ENCODE results near the gene FAM228B. TPM values are rescaled to one million over a fixed set of nuclear protein-coding genes. Genes with fewer than 3 reads are reported as not detected.
"Not testable (repeated sequence)": the region's sequence is repeated elsewhere in the genome, so short reads cannot be mapped to it uniquely, and the experiment has no call there.

The FAM228B gene
- total RNA-seq, 4 donors from 2014 or later: 22.6 to 41.4 (median 33.8) TPM

- intact Hi-C loops (cut with DNase I): no loop called here
- H3K4me1 ChIP-seq: no peaks in the 10 kb centered on the region
- H3K9me3 ChIP-seq: no peaks in the 10 kb centered on the region
- DNase-seq (ENCODE audit: extremely low spot score): no peak
- H3K27ac ChIP-seq (replicated peaks in 1 of 4): no peak overlapping the region
- H3K4me3 ChIP-seq: no peak overlapping the region
- no peaks in the 10 kb centered on the region for H3K27me3 ChIP-seq
- peaks cover 0 to 29% (median 9%) of the 10 kb centered on the region in 4 donors for H3K36me3 ChIP-seq
- WGBS: 48% methylated on average over 2 of the region's 2 CpGs
- no peak for TF ChIP-seq CTCF (IDR thresholded peaks at IDR 0.05)
- no peak for TF ChIP-seq POLR2A (IDR thresholded peaks at IDR 0.05; ENCODE audit: low read depth)
- TF ChIP-seq POLR2AphosphoS5 (IDR thresholded peaks at IDR 0.05): no peak
- no peak for TF ChIP-seq EP300 (IDR thresholded peaks at IDR 0.05)
These were observed 17.5 kb upstream of the FAM228B start for GRCh38 chr2:24105816-24106215.

GRCh38 chr2:24106786-24107185, 16.5 kb upstream of the FAM228B start:
- DNase-seq (ENCODE audit: extremely low spot score): no peak
- Histone ChIP-seq H3K4me3 (no peak overlapping the region), H3K36me3 (peaks cover 0 to 25% (median 9%) of the 10 kb centered on the region in 4 donors), H3K9me3 (no peaks in the 10 kb centered on the region), H3K27me3 (no peaks in the 10 kb centered on the region), H3K27ac (replicated peaks in 1 of 4) (no peak overlapping the region), H3K4me1 (no peaks in the 10 kb centered on the region)
- intact Hi-C loops (cut with DNase I): no loop called here
- no peak for TF ChIP-seq CTCF (IDR thresholded peaks at IDR 0.05)
- no peak for TF ChIP-seq POLR2AphosphoS5 (IDR thresholded peaks at IDR 0.05)
- no peak for TF ChIP-seq EP300 (IDR thresholded peaks at IDR 0.05)
- no peak for TF ChIP-seq POLR2A (IDR thresholded peaks at IDR 0.05; ENCODE audit: low read depth)

- Histone ChIP-seq H3K4me1 (no peaks in the 10 kb centered on the region), H3K27ac (replicated peaks in 1 of 4) (no peak overlapping the region), H3K4me3 (no peak overlapping the region), H3K9me3 (no peaks in the 10 kb centered on the region), H3K27me3 (no peaks in the 10 kb centered on the region), H3K36me3 (peaks cover 0 to 22% (median 9%) of the 10 kb centered on the region in 4 donors)
- no peak for TF ChIP-seq CTCF (IDR thresholded peaks at IDR 0.05)
- TF ChIP-seq POLR2AphosphoS5 (IDR thresholded peaks at IDR 0.05): no peak
- TF ChIP-seq POLR2A (IDR thresholded peaks at IDR 0.05; ENCODE audit: low read depth): no peak
- no peak for TF ChIP-seq EP300 (IDR thresholded peaks at IDR 0.05)
- 46% methylated on average over 1 of the region's 1 CpG for WGBS
- intact Hi-C loops (cut with DNase I): no loop called here
- no peak for DNase-seq (ENCODE audit: extremely low spot score)
These were observed 15.9 kb upstream of the FAM228B start for GRCh38 chr2:24107336-24107735.

GRCh38 chr2:24109431-24109830, 13.8 kb upstream of the FAM228B start:
- H3K9me3 ChIP-seq; DNase-seq (ENCODE audit: extremely low spot score); H3K4me3 ChIP-seq; intact Hi-C loops (cut with DNase I); H3K4me1 ChIP-seq; H3K27me3 ChIP-seq; H3K27ac ChIP-seq (replicated peaks in 1 of 4): not testable (repeated sequence)
- 100% methylated on average over 1 of the region's 1 CpG for WGBS
- H3K36me3 ChIP-seq: peaks cover 0 to 13% (median 3%) of the 10 kb centered on the region in 4 donors

GRCh38 chr2:24110660-24111303, 12.5 kb upstream of the FAM228B start:
- 92% methylated on average over 7 of the region's 7 CpGs for WGBS
- TF ChIP-seq EP300 (IDR thresholded peaks at IDR 0.05) (no peak), CTCF (IDR thresholded peaks at IDR 0.05) (no peak), POLR2AphosphoS5 (IDR thresholded peaks at IDR 0.05) (no peak), POLR2A (IDR thresholded peaks at IDR 0.05; ENCODE audit: low read depth) (no peak)

More at GRCh38 chr2:24110660-24111303, 12.5 kb upstream of the FAM228B start:
- H3K4me1 ChIP-seq: no peaks in the 10 kb centered on the region
- H3K9me3 ChIP-seq: no peaks in the 10 kb centered on the region
- H3K27ac ChIP-seq (replicated peaks in 1 of 4): no peak overlapping the region
- no peak for DNase-seq (ENCODE audit: extremely low spot score)
- no peak overlapping the region for H3K4me3 ChIP-seq
- no peaks in the 10 kb centered on the region for H3K27me3 ChIP-seq
- peaks cover 0 to 14% (median 0%) of the 10 kb centered on the region in 4 donors for H3K36me3 ChIP-seq
- intact Hi-C loops (cut with DNase I): no loop called here
